Measurements from ENCODE around the gene SYNDIG1.

Gene SYNDIG1

GRCh38 chr20:24600012-24600411 is 130.6 kb downstream of the SYNDIG1 start:
- DNase-seq = no peak
- TF ChIP-seq POLR2A (IDR thresholded peaks at IDR 0.05; ENCODE audit: low read length) = no peak
- no peak for TF ChIP-seq GATA1 (IDR thresholded peaks at IDR 0.05; ENCODE audit: low read depth, low read length)

GRCh38 chr20:24603454-24603853 is 134.0 kb downstream of the SYNDIG1 start:
- DNase-seq = no peak
- TF ChIP-seq GATA1 (IDR thresholded peaks at IDR 0.05; ENCODE audit: low read depth, low read length) (no peak), POLR2A (IDR thresholded peaks at IDR 0.05; ENCODE audit: low read length) (no peak)

- TF ChIP-seq GATA1 (IDR thresholded peaks at IDR 0.05; ENCODE audit: low read depth, low read length) = no peak
- no peak for TF ChIP-seq POLR2A (IDR thresholded peaks at IDR 0.05; ENCODE audit: low read length)
- DNase-seq = no peak
Measured at GRCh38 chr20:24604966-24605665, 135.7 kb downstream of the SYNDIG1 start.

- TF ChIP-seq POLR2A (IDR thresholded peaks at IDR 0.05; ENCODE audit: low read length) (no peak), GATA1 (IDR thresholded peaks at IDR 0.05; ENCODE audit: low read depth, low read length) (no peak)
- DNase-seq = no peak
Measured at GRCh38 chr20:24605937-24606455, 136.6 kb downstream of the SYNDIG1 start.

- TF ChIP-seq GATA1 (IDR thresholded peaks at IDR 0.05; ENCODE audit: low read depth, low read length) = no peak
- no peak for TF ChIP-seq POLR2A (IDR thresholded peaks at IDR 0.05; ENCODE audit: low read length)
- no peak for DNase-seq
Measured at GRCh38 chr20:24607402-24607801, 138.0 kb downstream of the SYNDIG1 start.

- TF ChIP-seq GATA1 (IDR thresholded peaks at IDR 0.05; ENCODE audit: low read depth, low read length) = no peak
- no peak for TF ChIP-seq POLR2A (IDR thresholded peaks at IDR 0.05; ENCODE audit: low read length)
- DNase-seq = no peak
Measured at GRCh38 chr20:24608926-24609667, 139.7 kb downstream of the SYNDIG1 start.

GRCh38 chr20:24609757-24610156 is 140.3 kb downstream of the SYNDIG1 start:
- DNase-seq = no peak
- TF ChIP-seq GATA1 (IDR thresholded peaks at IDR 0.05; ENCODE audit: low read depth, low read length) (no peak), POLR2A (IDR thresholded peaks at IDR 0.05; ENCODE audit: low read length) (no peak)

- no peak for DNase-seq
- TF ChIP-seq GATA1 (IDR thresholded peaks at IDR 0.05; ENCODE audit: low read depth, low read length) (no peak), POLR2A (IDR thresholded peaks at IDR 0.05; ENCODE audit: low read length) (no peak)
Measured at GRCh38 chr20:24610341-24611115, 141.1 kb downstream of the SYNDIG1 start.

GRCh38 chr20:24611360-24612140 is 142.1 kb downstream of the SYNDIG1 start:
- TF ChIP-seq POLR2A (IDR thresholded peaks at IDR 0.05; ENCODE audit: low read length) (no peak), GATA1 (IDR thresholded peaks at IDR 0.05; ENCODE audit: low read depth, low read length) (no peak)
- DNase-seq = no peak

- no peak for TF ChIP-seq POLR2A (IDR thresholded peaks at IDR 0.05; ENCODE audit: low read length)
- no peak for DNase-seq
Measured at GRCh38 chr20:24612799-24613775, 143.7 kb downstream of the SYNDIG1 start.

- DNase-seq = no peak
- TF ChIP-seq POLR2A (IDR thresholded peaks at IDR 0.05; ENCODE audit: low read length) (no peak), GATA1 (IDR thresholded peaks at IDR 0.05; ENCODE audit: low read depth, low read length) (no peak)
Measured at GRCh38 chr20:24614341-24614740, 144.9 kb downstream of the SYNDIG1 start.

GRCh38 chr20:24615353-24615752 is 145.9 kb downstream of the SYNDIG1 start:
- no peak for DNase-seq
- TF ChIP-seq POLR2A (IDR thresholded peaks at IDR 0.05; ENCODE audit: low read length) = no peak
- no peak for TF ChIP-seq GATA1 (IDR thresholded peaks at IDR 0.05; ENCODE audit: low read depth, low read length)
